SK-MEL-5 (cell line): Measurements from ENCODE around the gene IL1R1. TPM values are rescaled to one million over a fixed set of nuclear protein-coding genes. Genes with fewer than 3 reads are reported as not detected.
A peak's percentile ranks its signal among the peaks of the same experiment; 100 is the strongest.
"Not testable (repeated sequence)": the region's sequence is repeated elsewhere in the genome, so short reads cannot be mapped to it uniquely, and the experiment has no call there.

Source experiments
- DNase-seq: peaks from one replicate; pipeline ENCODE4 v3.0.0-alpha.2; 2016; ENCODE audit warnings: low read depth, low spot score
- in situ Hi-C: cut with HindIII; loops from 2 replicates; pipeline ENCODE4 v1.10.0; 2016; ENCODE audit warnings: low sequenced_read_pairs, high pct_unique_total_duplicates, low pct_unique_long_range_greater_than_20kb
- polyA plus RNA-seq, 2 experiments: library from polyadenylated mRNA; depleted of rRNA; stranded (reverse); fragments of >200 nt; gene quantifications; 2 replicates each; pipeline ENCODE4 v1.2.3, GENCODE V29; 2015
- total RNA-seq: library from RNA; depleted of rRNA; stranded (reverse); fragments of >200 nt; shearing (Covaris generic); gene quantifications from 2 replicates; pipeline ENCODE4 v1.2.3, GENCODE V29; 2014; rRNA removed

IL1R1 gene, protein sequence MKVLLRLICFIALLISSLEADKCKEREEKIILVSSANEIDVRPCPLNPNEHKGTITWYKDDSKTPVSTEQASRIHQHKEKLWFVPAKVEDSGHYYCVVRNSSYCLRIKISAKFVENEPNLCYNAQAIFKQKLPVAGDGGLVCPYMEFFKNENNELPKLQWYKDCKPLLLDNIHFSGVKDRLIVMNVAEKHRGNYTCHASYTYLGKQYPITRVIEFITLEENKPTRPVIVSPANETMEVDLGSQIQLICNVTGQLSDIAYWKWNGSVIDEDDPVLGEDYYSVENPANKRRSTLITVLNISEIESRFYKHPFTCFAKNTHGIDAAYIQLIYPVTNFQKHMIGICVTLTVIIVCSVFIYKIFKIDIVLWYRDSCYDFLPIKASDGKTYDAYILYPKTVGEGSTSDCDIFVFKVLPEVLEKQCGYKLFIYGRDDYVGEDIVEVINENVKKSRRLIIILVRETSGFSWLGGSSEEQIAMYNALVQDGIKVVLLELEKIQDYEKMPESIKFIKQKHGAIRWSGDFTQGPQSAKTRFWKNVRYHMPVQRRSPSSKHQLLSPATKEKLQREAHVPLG
- total RNA-seq: 0.21 and 1.3 TPM in 2 replicates
- 0.22 and 1.4 TPM in 2 replicates for polyA plus RNA-seq (2015; cell fraction: cytosol; rRNA removed)
- 0.09 TPM in 1 of 2 replicates, not detected in the other for polyA plus RNA-seq (2015; cell fraction: nucleus; rRNA removed)

DNA sequence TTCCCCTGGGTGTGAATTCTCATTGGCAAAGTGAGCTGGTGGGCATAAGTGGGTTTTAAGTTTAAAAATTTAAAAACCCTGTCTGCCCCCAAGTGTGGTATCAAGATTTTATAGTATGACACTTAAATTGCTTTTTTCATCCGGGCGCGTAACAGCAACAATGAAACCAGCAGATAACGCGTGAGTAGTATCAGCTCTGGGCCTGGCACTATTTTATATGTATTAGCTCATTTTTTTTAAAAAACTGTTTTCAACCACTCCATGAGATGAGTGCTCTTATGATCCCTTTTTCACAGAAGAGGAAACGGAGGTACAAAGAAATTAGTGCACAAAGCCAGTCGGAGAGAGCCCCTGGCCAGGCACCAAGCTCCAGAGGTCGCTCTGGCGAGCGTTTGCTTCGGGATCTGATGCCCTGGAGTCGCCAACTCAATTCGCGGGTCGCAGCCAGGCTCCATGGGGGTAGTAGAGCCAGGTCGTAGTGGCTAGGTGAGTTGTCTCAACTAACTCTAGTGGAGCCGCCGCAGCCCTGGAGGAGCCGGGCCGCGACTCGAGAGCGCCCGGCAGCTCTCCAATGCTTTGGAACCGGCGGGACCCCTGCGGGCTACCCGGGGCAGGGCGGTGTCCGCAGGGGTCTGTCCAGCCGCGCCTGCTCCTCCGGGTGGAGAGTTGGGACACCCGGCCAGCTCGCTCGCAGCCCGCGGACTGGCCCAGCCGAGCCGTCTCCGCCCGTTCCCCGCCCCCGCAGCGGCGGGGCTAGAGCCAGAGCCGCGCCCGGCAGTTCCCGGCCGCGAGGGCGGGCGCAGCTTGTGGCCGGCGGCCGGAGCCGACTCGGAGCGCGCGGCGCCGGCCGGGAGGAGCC lies at the start of gene IL1R1:
TSS of gene IL1R1 (plus strand) at position 777 of the 859 bp plus-strand sequence. CDS start 14,979 bp downstream, outside the sequence.
- in situ Hi-C loops: no loop called here
- DNase-seq: no peak

- no peak for DNase-seq
Measured at GRCh38 chr2:102093662-102094061, 48.9 kb upstream of the IL1R1 start.

GRCh38 chr2:102094917-102095316 lies 47.6 kb upstream of the IL1R1 start:
- DNase-seq: no peak
- in situ Hi-C loops: no loop called here

More at GRCh38 chr2:102093662-102094061, 48.9 kb upstream of the IL1R1 start:
- in situ Hi-C loops: no loop called here

GRCh38 chr2:102096103-102096502 lies 46.4 kb upstream of the IL1R1 start:
- no peak for DNase-seq
- in situ Hi-C loops: no loop called here

GRCh38 chr2:102098756-102099155 lies 43.8 kb upstream of the IL1R1 start:
- DNase-seq: no peak

GRCh38 chr2:102099536-102100298 lies 42.8 kb upstream of the IL1R1 start:
- DNase-seq: no peak
- in situ Hi-C loops: no loop called here

More at GRCh38 chr2:102098756-102099155, 43.8 kb upstream of the IL1R1 start:
- in situ Hi-C loops: no loop called here

GRCh38 chr2:102100371-102101096 lies 42.0 kb upstream of the IL1R1 start:
- in situ Hi-C loops: no loop called here
- no peak for DNase-seq

DNA sequence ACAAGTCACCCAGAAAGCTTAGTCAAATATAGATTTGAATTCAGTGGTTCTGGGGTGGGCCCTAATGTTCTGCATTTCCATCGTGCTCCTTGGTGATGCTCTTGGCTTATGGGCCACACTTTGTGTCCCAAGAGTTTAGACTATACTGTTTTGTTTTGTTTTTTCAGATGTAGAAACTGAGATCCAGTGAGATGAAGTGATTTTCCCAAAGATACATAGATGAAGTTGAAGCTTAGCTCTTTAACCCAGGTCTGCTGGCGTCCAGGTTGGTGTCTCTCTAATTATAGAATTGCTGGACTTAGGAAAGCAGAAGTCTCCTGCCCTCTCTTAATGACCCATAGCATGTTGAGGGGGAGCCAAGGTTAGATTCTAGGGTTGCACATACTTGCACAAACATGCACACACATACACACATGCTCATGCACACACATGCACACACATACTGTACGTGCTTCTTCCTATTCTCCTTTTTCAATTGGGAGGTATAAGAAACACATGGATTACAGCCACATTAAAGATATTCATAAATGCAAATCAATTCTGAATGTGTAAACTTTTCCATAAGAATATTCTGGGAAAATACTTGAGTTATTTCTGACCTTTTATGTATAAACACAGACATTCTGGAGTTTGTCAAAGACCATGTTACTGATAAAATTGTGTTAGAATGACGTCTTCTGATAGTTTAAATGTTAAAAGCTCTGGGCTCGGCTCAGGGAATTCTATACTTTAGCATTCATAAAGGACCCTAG lies 41.3 kb upstream of the IL1R1 start:
- DNase-seq: no peak
- in situ Hi-C loops: no loop called here

DNA sequence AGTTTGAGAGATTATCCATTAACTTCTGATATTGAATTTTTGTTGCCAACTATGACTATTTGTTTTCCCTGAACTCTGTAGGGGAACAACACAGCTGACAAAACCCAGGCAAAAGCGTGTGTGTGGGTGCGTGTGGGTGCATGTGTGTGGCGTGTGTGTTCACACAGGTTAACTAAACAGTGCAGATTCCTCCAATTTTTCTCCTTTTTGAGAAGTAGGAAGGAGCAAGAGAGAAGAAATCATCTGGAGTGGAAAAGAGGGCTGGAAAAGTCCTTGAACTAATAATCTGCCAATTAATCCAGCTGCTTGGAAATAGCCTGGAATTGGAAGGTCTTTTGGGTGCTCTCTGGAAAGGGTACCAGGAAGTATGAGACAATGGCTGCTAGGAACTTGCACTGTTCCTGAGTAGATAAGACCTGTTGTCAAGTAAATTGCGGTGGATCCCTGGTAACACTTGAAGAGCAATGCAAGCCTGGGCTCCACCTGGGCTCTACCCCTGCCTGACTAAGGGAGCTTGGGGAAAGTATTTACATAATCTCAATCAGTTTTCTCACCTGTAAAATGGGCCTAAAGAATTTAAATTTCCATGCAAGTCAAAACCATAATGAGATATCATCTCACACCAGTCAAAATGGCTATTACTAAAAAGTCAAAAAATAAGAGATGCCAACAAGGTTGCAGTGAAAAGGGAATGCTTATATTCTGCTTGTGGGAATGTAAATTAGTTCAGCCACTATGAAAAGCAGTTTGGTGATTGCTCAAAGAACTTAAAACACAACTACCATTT lies 40.5 kb upstream of the IL1R1 start:
- in situ Hi-C loops: no loop called here

DNA sequence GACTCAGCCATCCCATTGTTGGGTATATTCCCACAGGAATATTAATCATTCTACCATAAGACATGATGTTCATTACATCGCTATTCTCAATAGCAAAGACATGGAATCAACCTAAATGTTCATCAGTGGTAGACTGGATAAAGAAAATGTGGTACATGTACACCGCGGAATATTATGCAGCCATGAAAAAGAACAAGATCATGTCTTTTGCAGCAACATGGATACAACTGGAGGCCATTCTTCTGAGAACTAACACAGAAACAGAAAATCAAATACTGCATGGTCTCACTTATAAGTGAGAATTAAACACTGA lies 40.0 kb upstream of the IL1R1 start:
- in situ Hi-C loops, DNase-seq: not testable (repeated sequence)

More for the DNA sequence above, 40.5 kb upstream of the IL1R1 start:
- DNase-seq: no peak

DNA sequence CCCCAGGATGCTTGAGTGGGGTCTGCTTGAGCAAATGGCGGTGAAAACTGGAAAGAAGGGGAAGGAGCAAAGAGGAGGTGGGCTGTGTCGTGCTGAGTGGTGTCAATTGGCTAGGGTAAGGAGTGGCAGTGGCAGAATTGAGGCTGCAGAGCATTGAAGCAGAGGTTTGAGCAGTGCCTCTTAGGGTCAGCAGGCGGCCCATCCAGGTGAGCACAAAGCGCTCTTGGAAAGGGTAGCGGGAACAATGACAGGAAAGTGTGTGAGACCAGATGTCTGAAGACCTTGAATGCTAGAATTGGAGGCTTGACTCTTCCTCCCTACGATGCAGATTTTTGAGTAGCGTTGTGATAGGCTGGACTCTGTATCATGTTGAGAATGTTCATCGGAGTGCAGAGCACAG lies 39.3 kb upstream of the IL1R1 start:
- no peak for DNase-seq
- in situ Hi-C loops: no loop called here

GRCh38 chr2:102103992-102104871 lies 38.3 kb upstream of the IL1R1 start:
- in situ Hi-C loops: no loop called here

GRCh38 chr2:102106133-102106556 lies 36.4 kb upstream of the IL1R1 start:
- DNase-seq: peak; percentile 5
- in situ Hi-C loops: no loop called here

More at GRCh38 chr2:102103992-102104871, 38.3 kb upstream of the IL1R1 start:
- DNase-seq: no peak
